SU-DHL-6 (cell line): ENCODE data around the gene ZP3.
"Not testable (repeated sequence)": the region's sequence is repeated elsewhere in the genome, so short reads cannot be mapped to it uniquely, and the experiment has no call there.

Experiments used
- H2AFZ ChIP-seq: fragments of 200-600 bp; sonication (generic); 2 replicates; pipeline ENCODE4 v1.6.1; 2014; ENCODE audit warnings: low read depth, mild to moderate bottlenecking, moderate library complexity, mixed read lengths, antibody characterized with exemption, low read length; ENCODE audit not compliant: severe bottlenecking
- H3F3A ChIP-seq: fragments of 200-600 bp; shearing (Covaris generic); 2 replicates; pipeline ENCODE4 v1.6.0; 2016; ENCODE audit warnings: antibody characterized with exemption, mild to moderate bottlenecking; ENCODE audit not compliant: insufficient read depth
- H3K27ac ChIP-seq: fragments of 200-600 bp; sonication (generic); 2 replicates; pipeline ENCODE4 v1.5.1; 2016; ENCODE audit warnings: low read depth, mild to moderate bottlenecking, low read length, moderate library complexity, mixed read lengths
- H3K27me3 ChIP-seq: fragments of 200-600 bp; sonication (generic), shearing (Covaris generic); 2 replicates; pipeline ENCODE4 v1.6.0; 2014; ENCODE audit warnings: mild to moderate bottlenecking, low read length
- H3K36me3 ChIP-seq: fragments of 200-600 bp; sonication (generic); 2 replicates; pipeline ENCODE4 v1.6.1; 2014; ENCODE audit warnings: mild to moderate bottlenecking, low read length, mixed read lengths
- H3K4me2 ChIP-seq: fragments of 300-600, 200-600 bp; shearing (Covaris generic), sonication (generic); 2 replicates; pipeline ENCODE4 v1.6.0; 2014; ENCODE audit warnings: low read length, low read depth, mild to moderate bottlenecking; ENCODE audit not compliant: poor library complexity, severe bottlenecking
- H3K4me3 ChIP-seq: fragments of 200-600 bp; sonication (generic); 2 replicates; pipeline ENCODE4 v1.5.1; 2014; ENCODE audit warnings: antibody characterized with exemption, low read length, mild to moderate bottlenecking, mixed read lengths; ENCODE audit not compliant: insufficient read depth, poor library complexity, severe bottlenecking
- H3K79me2 ChIP-seq: fragments of 200-600 bp; sonication (generic); 2 replicates; pipeline ENCODE4 v1.6.1; 2014; ENCODE audit warnings: mild to moderate bottlenecking, low read length, moderate library complexity; ENCODE audit not compliant: insufficient read depth
- H3K9ac ChIP-seq: fragments of 200-600 bp; sonication (generic); 2 replicates; pipeline ENCODE4 v1.7.0; 2014; ENCODE audit warnings: mild to moderate bottlenecking, low read length
- H3K9me2 ChIP-seq: fragments of 200-600 bp; sonication (generic); replicated peaks from 2 replicates; pipeline ENCODE4 v1.6.1; 2014; ENCODE audit warnings: low read length; ENCODE audit not compliant: insufficient read depth
- H3K9me3 ChIP-seq: fragments of 200-600 bp; sonication (generic); 2 replicates; pipeline ENCODE4 v1.6.1; 2014; ENCODE audit warnings: low read length, mixed read lengths; ENCODE audit not compliant: insufficient read depth
- H4K20me1 ChIP-seq: fragments of 200-600 bp; sonication (generic); 2 replicates; pipeline ENCODE4 v1.6.1; 2014; ENCODE audit warnings: low read depth, mild to moderate bottlenecking, antibody characterized with exemption, low read length, moderate library complexity, mixed read lengths
- CTCF ChIP-seq: fragments of 200-600 bp; sonication (generic); IDR thresholded peaks from one replicate; pipeline ENCODE4 v1.5.1; 2017; ENCODE audit warnings: antibody characterized with exemption, mild to moderate bottlenecking, low read length, moderate library complexity; ENCODE audit not compliant: insufficient read depth, poor library complexity, severe bottlenecking
- EZH2phosphoT487 ChIP-seq: fragments of 200-600 bp; sonication (generic), shearing (Covaris generic); conservative IDR thresholded peaks from 2 replicates; pipeline ENCODE4 v1.6.1; 2018; ENCODE audit warnings: mild to moderate bottlenecking, antibody characterized with exemption, low read length, moderate library complexity, mixed read lengths

ZP3 gene

DNA sequence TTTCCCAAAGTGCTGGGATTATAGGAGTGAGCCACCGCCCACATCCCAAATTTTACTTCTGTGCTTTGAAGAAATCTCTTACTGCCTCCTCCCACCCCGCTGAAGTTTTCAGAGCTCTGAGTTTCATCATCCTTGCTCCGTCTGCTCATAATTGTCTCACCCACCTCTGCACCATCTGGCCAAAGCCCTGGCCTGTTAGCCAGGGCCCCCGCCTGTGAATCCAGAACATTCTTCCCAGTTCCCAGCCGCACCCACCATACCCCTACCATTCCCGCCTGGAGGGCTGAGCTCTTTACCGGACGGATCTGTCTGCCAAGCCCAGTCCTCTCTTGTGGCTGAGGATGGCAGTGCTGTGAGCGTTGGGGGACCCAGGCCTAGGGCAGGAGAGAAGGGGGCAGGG, 29.8 kb upstream of the ZP3 start:
- Histone ChIP-seq H3K27me3 (no peaks in the 10 kb centered on the region), H4K20me1 (no peaks in the 10 kb centered on the region), H3K27ac (no peak overlapping the region), H3K79me2 (no peaks in the 10 kb centered on the region), H3K9me2 (no peaks in the 10 kb centered on the region), H3K9me3 (no peaks in the 10 kb centered on the region), H3K9ac (no peak overlapping the region), H3K36me3 (no peaks in the 10 kb centered on the region), H3K4me3 (no peak overlapping the region), H2AFZ (no peak overlapping the region), H3F3A (no peaks in the 10 kb centered on the region), H3K4me2 (no peak overlapping the region)
- no peak for TF ChIP-seq CTCF
- no peak for TF ChIP-seq EZH2phosphoT487

DNA sequence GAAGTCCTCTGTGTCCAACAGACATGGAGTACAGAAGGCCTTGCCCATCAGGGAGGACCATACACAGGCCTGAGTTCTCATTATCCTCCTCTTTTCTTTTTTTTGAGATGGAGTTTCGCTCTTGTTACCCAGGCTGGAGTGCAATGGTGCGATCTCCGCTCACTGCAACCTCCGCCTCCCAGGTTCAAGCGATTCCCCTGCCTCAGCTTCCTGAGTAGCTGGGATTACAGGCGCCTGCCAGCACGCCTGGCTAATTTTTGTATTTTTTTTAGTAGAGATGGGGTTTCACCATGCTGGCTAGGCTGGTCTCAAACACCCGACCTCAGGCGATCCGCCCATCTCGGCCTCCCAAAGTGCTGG, 29.2 kb upstream of the ZP3 start:
- H3K9me3 ChIP-seq, H3K4me3 ChIP-seq, H3F3A ChIP-seq, H2AFZ ChIP-seq, H3K36me3 ChIP-seq, H3K4me2 ChIP-seq, H3K79me2 ChIP-seq, H3K27ac ChIP-seq, H4K20me1 ChIP-seq, H3K27me3 ChIP-seq, H3K9ac ChIP-seq, H3K9me2 ChIP-seq: not testable (repeated sequence)

DNA sequence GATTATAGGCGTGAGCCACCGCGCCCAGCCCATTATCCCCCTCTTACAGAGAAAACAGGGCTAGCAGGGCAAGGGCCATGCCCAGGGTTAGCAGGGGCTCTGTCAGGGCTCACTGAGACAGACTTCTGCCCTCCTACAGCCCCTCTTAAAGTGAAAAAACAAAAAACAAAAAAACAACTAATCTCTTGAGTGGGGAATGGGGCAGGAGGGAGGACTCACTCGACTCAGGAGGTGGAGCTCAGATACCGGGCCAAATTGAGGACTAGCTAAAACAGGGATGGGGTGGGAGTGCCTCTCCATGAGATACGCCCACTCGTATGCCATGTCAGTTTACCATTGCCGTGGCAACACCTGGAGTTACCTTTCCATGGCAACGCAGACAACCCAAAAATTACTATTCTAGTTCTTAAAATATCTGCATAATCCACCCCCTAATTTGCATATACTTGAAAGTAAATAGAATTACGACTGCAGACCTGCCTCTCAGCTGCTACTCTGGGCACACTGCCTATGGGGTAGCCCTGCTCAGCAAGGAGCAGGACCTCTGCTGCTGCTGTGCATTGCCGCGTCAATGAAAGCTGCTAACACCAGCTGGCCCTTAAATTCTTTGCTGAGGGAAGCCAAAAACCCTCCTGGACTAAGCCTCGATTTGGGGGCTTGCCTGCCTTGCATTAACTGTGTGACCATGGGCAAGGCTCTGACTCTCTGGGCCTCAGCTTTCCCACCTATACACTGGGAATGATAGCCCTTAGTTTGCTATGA, 28.6 kb upstream of the ZP3 start:
- no peaks in the 10 kb centered on the region for H4K20me1 ChIP-seq
- H3K9ac ChIP-seq = no peak overlapping the region
- TF ChIP-seq CTCF = no peak
- TF ChIP-seq EZH2phosphoT487 = no peak
- no peaks in the 10 kb centered on the region for H3K27me3 ChIP-seq
- no peak overlapping the region for H3K4me2 ChIP-seq
- H3F3A ChIP-seq = no peaks in the 10 kb centered on the region
- no peaks in the 10 kb centered on the region for H3K79me2 ChIP-seq
- no peak overlapping the region for H2AFZ ChIP-seq
- H3K9me2 ChIP-seq = no peaks in the 10 kb centered on the region
- H3K36me3 ChIP-seq = no peaks in the 10 kb centered on the region
- no peak overlapping the region for H3K4me3 ChIP-seq
- H3K9me3 ChIP-seq = no peaks in the 10 kb centered on the region
- no peak overlapping the region for H3K27ac ChIP-seq

GRCh38 chr7:76396864-76397263, 27.9 kb upstream of the ZP3 start:
- Histone ChIP-seq H3K9me2 (no peaks in the 10 kb centered on the region), H3K4me3 (peak overlapping the region; percentile 48), H3K9me3 (no peaks in the 10 kb centered on the region), H3K36me3 (no peaks in the 10 kb centered on the region), H3F3A (no peaks in the 10 kb centered on the region), H2AFZ (peak overlapping the region; percentile 81), H3K27me3 (no peaks in the 10 kb centered on the region), H3K9ac (peak overlapping the region; percentile 55), H4K20me1 (no peaks in the 10 kb centered on the region), H3K27ac (no peak overlapping the region), H3K4me2 (peak overlapping the region; percentile 51), H3K79me2 (no peaks in the 10 kb centered on the region)
- TF ChIP-seq CTCF (no peak), EZH2phosphoT487 (no peak)
